ENCODE results near the gene SBF2.

DNA sequence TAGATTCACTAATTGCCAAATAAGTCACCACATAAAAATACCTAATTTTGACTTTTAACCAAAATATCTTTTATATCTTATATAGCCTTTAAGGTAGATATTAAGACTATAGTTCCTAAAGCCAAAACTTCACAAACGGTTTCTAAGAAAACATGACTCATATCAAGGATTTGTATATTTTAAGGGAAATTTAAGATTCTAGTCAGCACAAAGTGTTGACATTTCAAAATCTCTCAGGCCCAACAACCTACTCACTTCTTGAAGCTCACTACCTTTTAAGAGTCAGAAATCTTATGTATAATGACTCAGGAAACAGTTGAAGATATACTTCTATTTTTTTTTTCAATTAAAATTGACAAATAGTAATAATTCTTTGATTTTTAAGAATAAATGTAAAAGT is 221.9 kb downstream of the SBF2 start:
- TF ChIP-seq, protein P1, sequence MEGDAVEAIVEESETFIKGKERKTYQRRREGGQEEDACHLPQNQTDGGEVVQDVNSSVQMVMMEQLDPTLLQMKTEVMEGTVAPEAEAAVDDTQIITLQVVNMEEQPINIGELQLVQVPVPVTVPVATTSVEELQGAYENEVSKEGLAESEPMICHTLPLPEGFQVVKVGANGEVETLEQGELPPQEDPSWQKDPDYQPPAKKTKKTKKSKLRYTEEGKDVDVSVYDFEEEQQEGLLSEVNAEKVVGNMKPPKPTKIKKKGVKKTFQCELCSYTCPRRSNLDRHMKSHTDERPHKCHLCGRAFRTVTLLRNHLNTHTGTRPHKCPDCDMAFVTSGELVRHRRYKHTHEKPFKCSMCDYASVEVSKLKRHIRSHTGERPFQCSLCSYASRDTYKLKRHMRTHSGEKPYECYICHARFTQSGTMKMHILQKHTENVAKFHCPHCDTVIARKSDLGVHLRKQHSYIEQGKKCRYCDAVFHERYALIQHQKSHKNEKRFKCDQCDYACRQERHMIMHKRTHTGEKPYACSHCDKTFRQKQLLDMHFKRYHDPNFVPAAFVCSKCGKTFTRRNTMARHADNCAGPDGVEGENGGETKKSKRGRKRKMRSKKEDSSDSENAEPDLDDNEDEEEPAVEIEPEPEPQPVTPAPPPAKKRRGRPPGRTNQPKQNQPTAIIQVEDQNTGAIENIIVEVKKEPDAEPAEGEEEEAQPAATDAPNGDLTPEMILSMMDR (IDR thresholded peaks at IDR 0.05; ENCODE audit: insufficient read depth, low read length, poor library complexity, severe bottlenecking): no peak
- no peak for TF ChIP-seq EZH2phosphoT487 (conservative IDR thresholded peaks at IDR 0.05; ENCODE audit: low read length)

Measured in SU-DHL-6 (cell line).